Measurements from ENCODE around the gene TNP2.

The TNP2 gene

DNA sequence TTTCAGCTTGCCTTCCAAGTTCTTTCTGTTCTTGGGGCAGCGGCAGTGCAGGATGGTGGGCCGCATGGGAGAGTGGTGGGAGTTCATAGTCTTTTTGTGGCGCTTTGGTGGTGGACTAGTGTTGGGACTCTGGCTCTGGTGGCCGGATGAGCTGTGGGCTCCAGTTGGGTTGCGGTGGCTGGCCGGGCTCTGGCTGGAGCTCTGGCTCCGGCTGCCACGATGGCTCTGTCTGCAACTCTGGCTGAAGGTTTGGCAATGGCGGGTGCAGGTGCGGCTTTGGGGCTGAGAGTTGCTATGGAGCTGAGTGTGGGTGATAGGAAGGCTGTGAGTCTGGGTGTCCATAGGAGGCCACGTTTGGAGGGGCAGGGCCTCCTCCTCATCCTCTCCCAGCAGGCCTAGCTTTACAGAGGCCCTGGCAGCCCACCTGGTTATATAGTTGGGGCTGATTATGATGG lies at the start of gene TNP2:
TSS of gene TNP2 (minus strand) at position 405 of the 455 bp plus-strand sequence. CDS start at position 342, 63 bp downstream.
- DNase-seq: no peak

DNA sequence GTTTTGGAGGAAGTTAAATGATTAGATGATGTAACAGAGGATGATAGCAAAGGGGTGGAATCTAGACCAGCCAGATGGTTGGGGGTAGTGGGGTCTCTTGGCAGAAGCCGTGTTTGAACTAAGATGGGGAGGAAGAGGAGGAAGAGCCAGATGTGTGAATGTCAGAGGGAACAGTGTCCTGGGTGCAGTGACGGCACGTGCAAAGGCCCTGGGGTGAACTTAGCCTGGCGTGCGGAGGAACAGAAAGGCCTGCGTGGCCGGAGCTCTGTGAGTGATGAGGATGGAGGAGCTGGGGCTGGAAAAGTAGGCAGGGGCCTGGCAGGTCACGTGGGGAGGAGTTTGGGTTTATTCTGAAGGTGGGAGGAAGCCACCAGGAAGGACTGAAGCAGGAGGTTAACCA lies 49.7 kb upstream of the TNP2 start:
- no peak for DNase-seq

DNA sequence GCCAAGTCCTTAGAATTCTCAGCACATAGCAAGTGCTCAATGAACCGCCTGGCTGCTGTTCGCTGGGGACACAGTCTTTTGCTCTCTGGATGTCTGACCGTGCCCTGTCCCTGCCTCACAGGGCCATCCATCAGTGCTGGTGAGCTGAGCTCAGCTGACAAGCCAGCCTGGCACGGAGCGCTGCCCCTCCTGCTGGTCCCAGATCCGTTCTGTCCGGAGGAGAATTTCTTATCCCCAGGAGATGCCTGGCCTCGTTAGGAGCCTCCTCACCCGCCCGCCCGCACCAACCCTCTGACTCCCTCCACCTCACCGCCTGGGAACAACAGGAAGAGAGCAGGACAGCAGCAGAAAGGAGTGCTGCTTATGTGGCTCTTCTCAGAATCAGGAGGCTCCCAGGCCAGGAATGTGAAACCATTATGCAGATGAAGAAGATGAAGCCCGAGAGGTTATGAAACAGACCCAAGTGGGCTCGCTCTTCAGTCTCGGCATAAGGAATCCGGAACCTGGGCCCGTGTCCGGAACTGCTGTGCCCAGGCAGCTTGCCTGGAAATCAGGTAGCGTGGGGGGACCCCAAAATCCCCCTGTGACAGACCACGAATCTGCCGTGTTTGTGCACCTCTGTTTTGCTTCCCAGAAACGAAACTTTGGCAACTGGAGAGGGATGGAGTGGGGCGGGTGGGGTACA lies 47.3 kb upstream of the TNP2 start:
- no peak for DNase-seq

DNA sequence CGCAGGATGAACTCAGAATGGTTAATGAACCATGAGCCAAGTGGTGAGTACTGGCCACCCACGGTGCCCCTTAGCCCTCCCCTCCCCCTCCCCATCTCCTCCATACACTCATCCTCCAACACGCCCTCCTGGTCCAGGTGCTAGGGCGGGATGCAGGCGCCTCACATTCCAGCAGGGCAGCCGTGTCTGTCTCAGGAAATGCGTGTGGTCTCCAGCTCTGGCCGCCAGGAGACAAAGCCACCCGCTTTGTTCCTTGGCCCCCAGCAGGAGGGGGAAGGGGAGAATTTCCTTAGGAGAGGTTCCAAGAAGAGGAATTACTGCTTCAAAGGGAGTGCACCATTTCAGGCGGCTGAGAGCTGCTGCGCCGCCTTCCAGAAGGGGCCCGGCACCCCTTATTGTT lies 46.4 kb upstream of the TNP2 start:
- no peak for DNase-seq

DNA sequence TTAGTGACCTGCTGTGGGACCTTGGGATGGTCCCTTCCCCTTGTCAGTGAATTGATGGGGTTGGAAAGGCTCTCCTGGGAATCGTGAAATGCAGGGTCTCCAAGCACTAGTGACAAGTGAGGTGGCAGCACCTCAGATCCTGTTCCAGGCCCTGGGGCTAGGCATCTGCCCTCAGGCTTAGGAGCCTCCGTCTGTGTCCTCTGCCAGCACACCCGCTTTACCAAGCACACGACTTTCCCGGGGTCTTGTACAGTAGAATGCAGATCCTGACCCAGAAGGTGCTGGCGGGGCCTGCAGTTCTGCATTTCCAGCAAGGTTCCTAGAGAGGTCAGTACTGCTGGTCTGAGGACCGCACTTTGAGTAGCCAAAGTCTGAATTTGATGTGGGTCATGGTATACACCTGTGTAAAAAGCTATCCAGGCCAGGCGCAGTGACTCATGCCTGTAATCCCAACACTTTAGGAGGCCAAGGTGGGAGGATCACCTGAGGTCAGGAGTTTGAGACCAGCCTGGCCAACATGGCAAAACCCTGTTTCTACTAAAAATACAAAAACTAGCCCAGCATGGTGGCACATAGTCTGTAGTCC lies 45.3 kb upstream of the TNP2 start:
- DNase-seq: no peak

DNA sequence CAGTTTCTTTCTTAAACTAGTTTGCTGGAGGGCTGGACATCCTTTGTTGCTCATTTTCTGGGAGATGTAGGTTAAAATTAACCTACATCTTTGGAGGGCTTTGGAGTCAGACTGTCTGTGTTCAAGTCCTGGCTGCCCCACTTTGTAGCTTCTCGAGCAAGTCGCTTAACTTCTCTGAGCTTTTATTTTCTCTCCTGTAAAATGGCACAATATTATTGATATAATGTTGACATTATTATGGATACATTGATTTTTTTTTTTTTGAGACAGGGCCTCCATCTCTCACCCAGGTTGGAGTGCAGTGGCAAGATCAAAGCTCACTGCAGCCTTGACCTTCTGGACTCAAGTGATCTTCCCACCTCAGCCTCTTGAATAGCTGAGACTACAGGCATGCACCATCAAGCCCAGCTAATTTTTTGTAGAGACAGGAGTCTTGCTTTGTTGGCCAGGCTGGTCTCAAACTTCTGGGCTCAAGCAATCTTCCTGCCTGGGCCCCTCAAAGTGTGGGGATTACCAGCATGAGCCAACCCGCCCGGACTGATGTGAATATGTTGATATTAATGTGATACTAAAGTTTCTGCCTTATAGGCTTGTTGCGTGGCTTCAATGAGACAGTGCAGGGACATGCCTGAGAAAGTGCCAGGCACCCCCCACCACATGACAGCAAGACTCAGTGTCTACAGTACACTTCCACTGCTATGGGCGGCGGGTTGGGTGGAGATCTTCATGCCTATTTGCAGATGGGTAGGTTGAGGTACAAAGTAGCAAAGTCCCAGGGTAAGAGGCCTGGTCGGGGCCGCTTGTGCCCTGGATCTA lies 44.6 kb upstream of the TNP2 start:
- DNase-seq: no peak

DNA sequence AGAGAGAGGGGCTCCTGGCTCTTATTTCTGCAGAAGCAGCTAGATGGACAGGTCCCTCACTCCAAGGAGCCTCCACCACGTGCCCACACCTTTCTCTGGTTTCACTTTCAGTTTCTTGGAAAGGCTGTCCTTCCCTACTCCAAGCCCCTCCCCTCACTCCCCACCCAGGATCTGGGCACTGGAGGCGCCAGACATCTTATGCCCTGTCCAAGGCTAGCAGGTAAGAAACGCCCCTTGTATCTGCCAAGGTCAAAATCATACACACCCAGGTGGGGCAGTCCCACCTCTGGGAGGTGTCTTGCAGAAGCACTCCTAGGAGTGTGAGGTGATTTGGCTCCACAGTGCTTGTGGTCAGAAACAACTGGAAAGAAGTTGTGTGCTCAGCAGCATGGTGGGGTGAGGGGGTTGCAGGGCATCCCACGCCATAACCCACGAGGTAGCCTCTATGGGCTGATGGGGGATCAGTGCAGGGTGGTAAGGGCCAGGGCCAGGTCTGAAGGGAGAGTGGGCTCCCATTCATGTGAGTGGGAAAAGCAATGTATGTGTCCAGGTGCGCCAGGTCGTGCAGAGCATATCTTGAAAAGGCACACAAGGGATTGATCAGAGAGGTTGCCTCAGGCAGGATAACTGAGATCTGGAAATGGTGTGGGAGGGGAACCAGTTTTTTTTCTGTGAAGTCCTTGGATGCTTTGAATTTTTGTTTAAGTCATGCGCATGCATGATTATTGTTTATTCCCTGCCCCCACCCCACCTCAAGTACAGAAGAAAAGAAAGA lies 43.8 kb upstream of the TNP2 start:
- DNase-seq: no peak

DNA sequence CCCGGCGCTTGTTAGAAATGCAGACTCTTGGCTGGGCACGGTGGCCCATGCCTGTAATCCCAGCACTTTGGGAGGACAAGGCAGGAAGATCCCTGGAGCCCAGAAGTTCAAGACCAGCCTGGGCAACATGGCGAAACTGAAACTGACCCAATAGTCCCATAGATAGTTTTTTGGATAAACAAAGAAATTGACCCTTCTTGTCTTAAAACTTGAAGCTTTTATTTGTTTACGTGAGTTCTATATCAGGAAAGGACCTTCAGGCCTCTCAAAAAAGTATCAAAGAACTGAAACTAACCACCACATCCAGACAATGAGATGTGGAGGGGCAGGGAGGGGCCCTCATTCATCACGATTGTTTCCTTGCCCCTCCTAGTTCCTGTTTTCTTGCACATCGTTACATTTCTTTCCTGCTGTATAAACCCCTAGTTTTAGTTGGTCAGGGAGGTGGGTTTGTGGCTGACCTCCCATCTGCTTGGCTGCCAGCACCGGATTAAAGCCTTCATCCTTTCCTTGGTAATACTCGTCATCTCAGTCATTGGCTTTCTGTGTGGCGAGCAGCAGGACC lies 42.0 kb upstream of the TNP2 start:
- DNase-seq: no peak

DNA sequence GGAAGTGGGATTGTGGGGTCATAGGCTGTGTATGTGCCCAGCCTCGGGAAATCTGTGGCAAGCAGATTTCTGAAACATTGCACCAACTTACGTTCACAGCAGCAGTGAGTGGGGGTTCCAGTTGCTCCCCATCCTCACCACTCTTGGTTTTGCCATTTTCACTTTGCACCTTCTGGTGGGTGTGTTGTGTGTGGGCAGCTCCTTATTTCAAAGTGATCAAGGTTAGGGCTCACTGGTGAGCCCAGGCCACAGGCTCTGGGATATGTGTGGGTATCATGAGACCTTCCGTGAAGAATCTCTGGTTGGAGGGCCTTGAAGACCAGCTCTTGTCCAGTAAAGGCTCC lies 41.5 kb upstream of the TNP2 start:
- no peak for DNase-seq

DNA sequence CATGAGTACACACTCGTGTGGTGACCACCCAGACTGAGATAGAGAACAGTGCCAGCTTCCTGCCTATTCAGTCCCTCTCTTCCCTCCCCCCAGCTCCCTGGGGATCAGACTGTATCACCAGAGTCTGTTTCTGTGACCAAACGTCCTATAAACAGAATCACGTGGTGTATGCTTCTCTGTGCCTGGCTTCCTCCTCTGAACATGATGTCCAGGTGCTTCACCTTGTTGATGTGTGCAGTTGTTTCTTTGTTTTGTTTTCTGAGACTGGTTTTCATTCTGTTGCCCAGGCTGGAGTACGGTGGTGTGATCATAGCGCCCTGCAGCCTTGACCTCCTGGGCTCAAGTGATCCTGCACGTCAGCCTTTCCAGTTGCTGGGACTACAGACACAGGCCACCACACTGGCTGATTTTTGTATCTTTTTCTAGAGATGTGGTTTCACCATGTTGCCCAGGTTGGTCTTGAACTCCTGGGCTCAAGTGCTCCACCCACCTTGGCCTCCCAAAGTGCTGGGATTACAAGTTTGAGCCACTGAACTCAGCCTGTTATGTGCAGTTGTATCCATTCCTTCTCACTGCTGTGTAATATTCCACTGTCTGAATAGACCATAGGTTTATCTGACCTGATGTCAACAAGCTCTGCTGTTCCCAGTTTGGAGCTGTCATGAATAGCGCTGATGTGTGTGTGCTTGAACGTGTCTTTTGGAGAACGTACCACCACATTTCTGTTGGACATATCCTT lies 40.9 kb upstream of the TNP2 start:
- no peak for DNase-seq

DNA sequence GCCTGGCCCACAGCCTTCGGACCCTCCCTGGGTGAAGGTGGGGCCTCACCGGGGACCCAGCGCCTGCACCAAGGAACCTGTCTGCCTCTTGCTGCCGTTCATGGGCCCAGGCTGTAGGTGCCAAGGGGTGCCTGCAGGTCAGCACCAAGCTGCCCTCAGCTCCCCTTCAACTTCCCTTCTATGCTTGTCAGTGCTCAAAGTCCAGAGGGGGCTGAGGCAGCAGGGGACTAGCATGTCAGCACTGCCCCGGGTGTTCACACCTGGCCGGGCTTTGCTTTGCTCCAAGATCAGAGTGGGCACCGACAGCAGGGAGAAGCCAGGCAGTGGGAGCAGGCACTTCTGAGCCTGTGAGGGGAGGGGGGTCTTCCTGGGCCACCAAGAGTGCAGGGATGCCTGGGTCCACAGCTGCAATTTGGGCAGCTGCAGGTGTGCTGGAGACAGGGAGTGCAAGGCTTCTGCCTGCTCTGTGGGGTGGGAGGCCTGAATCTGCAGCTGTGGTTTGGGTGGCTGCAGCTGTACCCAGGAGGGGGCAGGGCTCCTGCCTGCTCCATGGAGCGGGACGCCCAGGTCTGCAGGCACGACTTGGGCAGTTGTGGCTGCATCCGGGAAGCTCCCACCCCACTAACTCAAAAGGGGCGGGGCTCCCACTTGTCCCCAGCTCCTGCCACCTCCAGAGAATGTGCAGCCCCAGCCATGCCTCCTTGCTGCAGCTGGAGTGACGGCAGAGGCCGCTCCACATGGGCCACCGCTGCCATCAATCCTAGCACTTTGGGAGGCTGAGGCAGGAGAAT lies 39.6 kb upstream of the TNP2 start:
- DNase-seq: no peak

DNA sequence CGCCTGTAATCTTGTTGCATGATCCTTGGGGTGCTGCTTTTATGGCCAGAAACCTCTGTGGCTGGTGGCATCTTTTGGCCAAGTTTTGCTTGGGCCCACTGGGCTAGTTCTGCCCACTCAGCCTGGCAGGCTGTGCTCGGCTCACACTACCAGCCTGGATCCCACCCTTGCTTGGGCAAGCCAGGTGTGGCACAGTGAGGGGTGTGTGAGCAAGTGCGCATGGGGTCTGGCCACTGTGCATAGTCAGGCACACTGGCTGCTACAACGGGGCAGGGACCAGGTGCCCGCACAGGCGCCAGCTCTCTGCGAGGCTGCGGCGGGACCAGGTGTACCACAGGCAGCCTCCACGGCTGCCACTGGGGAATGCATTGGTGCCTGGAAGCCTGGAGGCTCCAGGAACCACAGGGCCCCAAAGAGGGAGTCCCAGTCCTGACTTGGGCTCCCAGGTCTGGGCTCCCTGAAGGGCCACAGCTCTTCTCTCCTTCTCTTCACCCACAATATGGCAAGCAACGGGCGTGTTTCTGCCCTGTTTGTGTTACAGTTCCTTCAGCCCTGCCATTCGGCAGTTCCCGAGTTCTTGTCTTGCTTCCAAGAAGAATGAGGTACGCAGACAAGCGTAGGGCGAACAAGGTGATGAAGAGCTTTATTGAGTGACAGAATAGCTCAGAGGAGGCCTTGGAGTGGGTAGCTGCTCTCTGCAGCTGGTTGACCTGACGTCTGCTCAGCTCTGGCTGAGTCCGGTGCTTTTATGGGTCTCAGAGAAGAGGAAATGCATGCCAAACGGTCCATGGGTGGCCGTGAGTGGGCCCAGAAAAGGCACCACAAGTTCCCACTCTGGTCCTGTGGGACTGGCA lies 38.7 kb upstream of the TNP2 start:
- no peak for DNase-seq

DNA sequence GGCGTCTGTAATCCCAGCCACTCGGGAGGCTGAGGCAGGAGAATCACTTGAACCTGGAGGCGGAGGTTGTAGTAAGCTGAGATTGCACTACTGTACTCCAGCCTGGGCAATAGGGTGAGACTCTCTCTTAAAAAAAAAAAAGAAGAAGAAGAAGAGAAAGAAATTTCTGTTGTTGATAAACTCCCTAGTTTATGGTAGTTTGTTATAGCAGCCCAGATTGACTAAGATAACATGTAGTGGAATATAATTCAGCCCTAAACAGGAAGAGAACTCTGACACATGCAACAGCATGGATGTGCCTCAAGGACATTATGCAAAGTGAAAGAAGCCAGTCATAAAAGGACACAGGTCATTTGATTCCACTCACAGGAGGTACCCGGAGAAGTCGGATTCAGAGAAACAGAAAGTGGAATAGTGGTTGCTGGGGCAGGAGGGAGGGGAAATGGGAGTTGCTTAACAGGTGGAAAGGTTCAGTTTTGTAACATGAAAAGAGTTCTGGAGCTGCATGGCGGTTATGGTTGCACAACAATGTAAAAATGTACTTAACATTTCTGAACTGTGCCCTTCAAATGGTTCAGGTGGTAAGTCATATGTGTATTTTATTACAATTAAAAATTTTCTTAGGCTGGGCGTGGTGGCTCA lies 38.0 kb upstream of the TNP2 start:
- no peak for DNase-seq

DNA sequence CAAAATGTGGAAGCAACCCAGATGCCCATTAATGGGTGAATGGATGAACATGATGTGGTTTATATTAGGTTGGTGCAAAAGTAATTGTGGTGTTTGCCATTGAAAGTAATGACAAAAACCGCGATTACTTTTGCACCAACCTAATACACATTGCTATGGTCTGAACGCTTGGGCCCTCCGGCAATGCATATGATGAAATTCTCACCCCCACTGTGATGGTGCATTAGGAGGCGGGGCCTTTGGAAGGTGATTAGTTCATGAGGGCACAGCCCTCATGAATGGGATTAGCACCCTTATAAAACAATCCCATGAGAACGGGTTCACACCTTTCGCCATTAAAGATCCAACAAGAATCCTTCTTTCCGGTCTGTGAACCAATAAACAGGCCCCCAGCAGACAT lies 37.3 kb upstream of the TNP2 start:
- no peak for DNase-seq

DNA sequence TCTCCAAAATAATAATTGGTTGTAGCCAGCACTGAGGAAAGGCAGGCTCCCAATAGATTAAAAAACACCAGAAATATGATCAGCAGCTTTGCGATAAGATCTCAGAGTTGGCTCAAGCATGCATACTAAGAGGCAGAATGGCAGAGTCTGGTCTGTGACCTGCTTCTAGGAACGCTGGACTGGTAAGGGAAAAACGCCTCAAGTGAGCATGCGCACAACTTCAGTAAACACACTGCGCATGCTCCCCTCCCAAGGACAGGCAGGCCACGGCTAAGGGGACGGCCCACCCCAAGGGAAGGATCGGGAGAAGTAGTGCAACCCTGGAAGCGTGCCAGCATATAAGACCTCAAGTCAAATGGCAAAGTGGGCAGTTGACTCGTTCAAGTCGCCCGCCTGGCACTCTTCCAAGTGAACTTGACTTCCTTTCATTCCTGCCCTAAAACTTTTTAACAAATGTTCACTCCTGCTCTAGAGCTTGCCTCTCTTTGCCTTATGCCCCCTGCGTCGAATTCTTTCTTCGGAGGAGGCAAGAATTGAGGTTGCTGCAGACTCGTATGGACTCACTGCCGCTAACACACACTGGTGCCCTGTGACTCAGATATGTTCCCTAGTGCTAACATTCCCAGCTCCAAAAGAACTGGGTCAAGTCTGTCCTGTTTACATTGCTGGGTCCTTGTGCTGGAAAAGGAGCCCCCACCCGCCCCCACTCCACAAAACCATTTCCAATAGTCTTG lies 34.4 kb upstream of the TNP2 start:
- DNase-seq: no peak

DNA sequence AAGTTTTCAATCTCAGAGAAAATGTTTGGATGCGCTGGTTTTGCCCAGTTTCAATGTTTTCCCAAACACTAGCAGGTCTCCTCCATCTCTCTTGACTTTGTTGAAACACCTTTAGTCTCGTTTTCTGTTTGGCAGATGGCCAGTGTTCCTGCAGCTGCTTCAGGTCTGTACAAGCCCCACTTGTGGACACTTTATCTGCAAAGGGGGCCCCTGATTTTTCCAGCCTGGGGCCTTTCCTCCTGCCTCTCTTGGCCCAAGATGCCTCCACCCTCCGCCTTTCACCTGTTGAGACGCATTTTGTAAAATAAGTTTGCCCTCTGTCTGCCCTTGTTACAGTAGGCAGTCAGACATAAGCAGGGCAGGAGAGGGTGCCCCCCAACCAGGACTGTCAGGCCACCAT lies 33.9 kb upstream of the TNP2 start:
- no peak for DNase-seq

DNA sequence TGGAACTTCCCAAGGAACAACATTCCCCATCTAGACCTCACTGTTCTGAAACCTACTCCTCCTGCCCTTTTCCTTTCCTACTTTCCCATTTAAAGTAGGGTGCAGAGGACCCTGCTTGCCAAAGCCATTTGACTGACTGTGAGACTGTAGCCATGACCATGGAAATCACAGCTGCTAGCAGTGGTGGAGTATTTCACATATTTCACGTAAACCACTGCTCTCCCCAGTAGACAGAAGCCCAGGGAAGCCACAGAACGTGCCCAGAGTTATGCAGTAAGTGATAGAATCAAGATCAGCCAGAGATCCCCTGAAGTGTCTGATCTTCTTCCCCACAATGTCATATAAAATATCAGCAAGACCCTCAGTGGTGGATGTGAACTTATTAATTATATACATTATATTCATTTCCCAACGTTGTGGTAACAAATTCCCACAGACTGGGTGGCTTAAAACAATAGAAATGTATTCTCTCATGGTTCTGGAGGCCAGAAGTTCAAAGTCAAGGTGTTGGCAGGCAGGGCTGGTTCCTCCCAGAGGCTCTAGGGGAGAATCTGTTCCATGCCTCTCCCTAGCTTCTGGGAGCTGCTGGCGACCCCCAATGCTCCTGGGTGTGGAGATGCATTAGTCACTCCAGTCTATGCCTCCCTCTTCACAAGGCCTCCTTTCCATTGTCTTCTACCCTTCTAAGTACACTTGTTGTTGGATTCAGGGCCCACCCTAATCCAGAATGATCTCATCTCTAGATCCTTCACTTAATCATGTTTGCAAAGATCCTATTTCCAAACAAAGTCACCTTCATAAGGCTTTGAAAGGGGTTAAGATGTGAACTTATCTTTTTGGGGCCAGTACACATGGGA lies 32.7 kb upstream of the TNP2 start:
- no peak for DNase-seq

DNA sequence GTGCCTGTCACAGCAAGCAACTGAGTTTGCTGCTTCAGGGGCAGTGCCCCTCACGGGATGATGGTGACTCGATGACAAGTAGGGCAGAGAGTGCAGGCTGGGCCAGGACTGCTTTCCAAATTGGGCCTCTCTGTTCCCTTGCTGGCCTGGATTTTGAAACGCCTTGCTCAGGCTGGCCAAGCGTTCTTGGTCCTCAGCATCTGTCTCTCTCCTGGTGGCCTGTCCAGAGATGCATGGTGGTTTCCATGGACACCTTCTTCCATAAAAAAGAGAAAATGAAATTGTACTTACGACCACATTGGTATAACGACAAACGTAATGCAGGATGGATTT lies 31.4 kb upstream of the TNP2 start:
- no peak for DNase-seq
